Sigmoid colon (tissue), 4 donors: Measurements from ENCODE around the gene MMP25.

Source experiments
- EP300 ChIP-seq, 4 donors: sonication (generic); formaldehyde crosslinking; IDR thresholded peaks; one replicate each; pipeline ENCODE4 v1.6.1; 2017; ENCODE audit warnings: antibody characterized with exemption in 4 of 4
- POLR2A ChIP-seq, 2 donors: fragments of 450-650 bp; IDR thresholded peaks; one replicate each; pipeline ENCODE4 v1.6.1; 2016; ENCODE audit warnings: antibody characterized with exemption in 2 of 2, mild to moderate bottlenecking in 2 of 2, moderate library complexity in 2 of 2

GRCh38 chr16:3106205-3106928, 60.0 kb downstream of the MMP25 start:
- TF ChIP-seq EP300 (IDR thresholded peaks at IDR 0.05) (no peak), POLR2A (IDR thresholded peaks at IDR 0.05) (no peak)
